PC-9 (cell line): ENCODE data around the gene VPS37B.

Experiments used
- EZH2 ChIP-seq: fragments of 200-600 bp; sonication (generic); IDR thresholded peaks from 2 replicates; pipeline ENCODE4 v1.8.0; 2017; ENCODE audit warnings: antibody characterized with exemption, low read depth
- TF ChIP-seq, protein P1 (sequence below): fragments of 200-600 bp; sonication (generic); conservative IDR thresholded peaks from 2 replicates; pipeline ENCODE4 v1.6.1; 2017; ENCODE audit warnings: mixed run types, antibody characterized with exemption, mild to moderate bottlenecking, moderate library complexity

DNA sequence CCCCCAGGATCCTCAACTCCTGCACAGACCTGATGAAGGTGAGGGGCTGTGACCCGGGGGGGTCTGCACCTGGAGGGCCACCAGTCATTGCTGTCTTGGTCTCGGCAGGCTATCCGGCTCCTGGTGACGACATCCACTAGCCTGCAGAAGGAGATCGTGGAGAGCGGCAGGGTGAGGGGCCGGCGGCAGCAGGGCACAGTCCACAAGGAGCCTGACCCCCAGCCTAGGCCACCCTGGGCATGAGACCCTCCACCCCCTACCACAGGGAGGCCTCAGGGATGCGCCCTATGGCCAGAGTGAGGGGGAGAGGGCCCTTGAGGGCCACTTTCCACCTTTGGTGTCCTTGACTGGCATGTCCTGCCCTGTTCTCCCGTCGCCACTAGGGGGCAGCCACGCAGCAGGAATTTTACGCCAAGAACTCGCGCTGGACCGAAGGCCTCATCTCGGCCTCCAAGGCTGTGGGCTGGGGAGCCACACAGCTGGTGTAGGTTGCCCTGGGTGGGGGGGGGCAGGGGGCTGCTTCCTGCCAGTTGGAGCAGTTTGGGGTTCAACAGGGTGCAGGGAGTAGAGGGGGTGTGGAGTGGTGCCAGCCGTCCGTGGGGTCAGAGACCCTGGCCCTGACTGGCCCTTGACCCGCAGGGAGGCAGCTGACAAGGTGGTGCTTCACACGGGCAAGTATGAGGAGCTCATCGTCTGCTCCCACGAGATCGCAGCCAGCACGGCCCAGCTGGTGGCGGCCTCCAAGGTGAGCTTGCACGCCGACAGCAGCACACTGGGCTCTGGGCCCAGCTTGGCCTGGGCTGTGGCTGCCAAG, 35.7 kb downstream of the VPS37B start:
- TF ChIP-seq, protein P1, sequence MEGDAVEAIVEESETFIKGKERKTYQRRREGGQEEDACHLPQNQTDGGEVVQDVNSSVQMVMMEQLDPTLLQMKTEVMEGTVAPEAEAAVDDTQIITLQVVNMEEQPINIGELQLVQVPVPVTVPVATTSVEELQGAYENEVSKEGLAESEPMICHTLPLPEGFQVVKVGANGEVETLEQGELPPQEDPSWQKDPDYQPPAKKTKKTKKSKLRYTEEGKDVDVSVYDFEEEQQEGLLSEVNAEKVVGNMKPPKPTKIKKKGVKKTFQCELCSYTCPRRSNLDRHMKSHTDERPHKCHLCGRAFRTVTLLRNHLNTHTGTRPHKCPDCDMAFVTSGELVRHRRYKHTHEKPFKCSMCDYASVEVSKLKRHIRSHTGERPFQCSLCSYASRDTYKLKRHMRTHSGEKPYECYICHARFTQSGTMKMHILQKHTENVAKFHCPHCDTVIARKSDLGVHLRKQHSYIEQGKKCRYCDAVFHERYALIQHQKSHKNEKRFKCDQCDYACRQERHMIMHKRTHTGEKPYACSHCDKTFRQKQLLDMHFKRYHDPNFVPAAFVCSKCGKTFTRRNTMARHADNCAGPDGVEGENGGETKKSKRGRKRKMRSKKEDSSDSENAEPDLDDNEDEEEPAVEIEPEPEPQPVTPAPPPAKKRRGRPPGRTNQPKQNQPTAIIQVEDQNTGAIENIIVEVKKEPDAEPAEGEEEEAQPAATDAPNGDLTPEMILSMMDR: peak; percentile 93
- no peak for TF ChIP-seq EZH2
